HEK293T (cell line): ENCODE results near the gene CCL27.

Experiments used
- CTCF ChIA-PET: fragments of 350-600 bp; formaldehyde crosslinking; extraction: SDS; loops from one replicate; lab custom pipeline; 2021; ENCODE audit warnings: antibody characterized with exemption, inconsistent platforms; lab: Yijun Ruan, JAX
- POLR2A ChIA-PET: fragments of 350-600 bp; formaldehyde crosslinking; extraction: SDS; loops from one replicate; lab custom pipeline; 2020; ENCODE audit warnings: antibody characterized with exemption, inconsistent platforms; lab: Yijun Ruan, JAX
- DNase-seq: peaks from one replicate; pipeline ENCODE4 v3.0.0; 2012; ENCODE audit warnings: mixed read lengths; ENCODE audit errors: extremely low spot score
- ARNT ChIP-seq: fragments of 450-650 bp; IDR thresholded peaks from 2 replicates; pipeline ENCODE4 v1.6.1; 2017; ENCODE audit warnings: mild to moderate bottlenecking
- BHLHE40 ChIP-seq: fragments of 450-650 bp; IDR thresholded peaks from 2 replicates; pipeline ENCODE4 v1.6.1; 2016; ENCODE audit warnings: mild to moderate bottlenecking, moderate library complexity, borderline replicate concordance
- CTBP1 ChIP-seq: fragments of 450-650 bp; IDR thresholded peaks from 2 replicates; pipeline ENCODE4 v1.6.1; 2016; ENCODE audit warnings: borderline replicate concordance
- ELF4 ChIP-seq: fragments of 450-650 bp; IDR thresholded peaks from 2 replicates; pipeline ENCODE4 v1.6.1; 2017; ENCODE audit warnings: antibody characterized with exemption
- FOXA1 ChIP-seq: fragments of 450-650 bp; IDR thresholded peaks from 2 replicates; pipeline ENCODE4 v1.6.1; 2016; ENCODE audit warnings: mild to moderate bottlenecking
- FOXK2 ChIP-seq: fragments of 450-650 bp; IDR thresholded peaks from 2 replicates; pipeline ENCODE4 v1.6.1; 2016; ENCODE audit warnings: mild to moderate bottlenecking
- FOXM1 ChIP-seq: fragments of 450-650 bp; IDR thresholded peaks from 2 replicates; pipeline ENCODE4 v1.6.1; 2017; ENCODE audit warnings: mild to moderate bottlenecking, borderline replicate concordance
- HDGF ChIP-seq: fragments of 450-650 bp; IDR thresholded peaks from 2 replicates; pipeline ENCODE4 v1.6.1; 2017; ENCODE audit warnings: antibody characterized with exemption, borderline replicate concordance
- L3MBTL2 ChIP-seq: fragments of 450-650 bp; conservative IDR thresholded peaks from 2 replicates; pipeline ENCODE4 v1.6.1; 2016; ENCODE audit warnings: mild to moderate bottlenecking
- LEF1 ChIP-seq: fragments of 450-650 bp; IDR thresholded peaks from 2 replicates; pipeline ENCODE4 v1.6.1; 2017; ENCODE audit warnings: mild to moderate bottlenecking, borderline replicate concordance
- NFRKB ChIP-seq: fragments of 450-650 bp; IDR thresholded peaks from 2 replicates; pipeline ENCODE4 v1.6.1; 2016; ENCODE audit warnings: mild to moderate bottlenecking, moderate library complexity
- SP1 ChIP-seq: fragments of 450-650 bp; IDR thresholded peaks from 2 replicates; pipeline ENCODE4 v1.6.1; 2017
- SUZ12 ChIP-seq: fragments of 450-650 bp; IDR thresholded peaks from 2 replicates; pipeline ENCODE4 v1.6.1; 2016; ENCODE audit warnings: mild to moderate bottlenecking
- TARDBP ChIP-seq: fragments of 450-650 bp; IDR thresholded peaks from 2 replicates; pipeline ENCODE4 v1.6.1; 2016
- ZNF384 ChIP-seq: fragments of 450-650 bp; IDR thresholded peaks from 2 replicates; pipeline ENCODE4 v1.6.1; 2016
- TF ChIP-seq, protein P1 (sequence below): fragments of 450-650 bp; IDR thresholded peaks from 2 replicates; pipeline ENCODE4 v1.6.1; 2016

Gene CCL27

GRCh38 chr9:34675869-34676268 lies 13.4 kb upstream of the CCL27 start:
- no peak for TF ChIP-seq HDGF
- TF ChIP-seq FOXA1: no peak
- no peak for TF ChIP-seq NFRKB
- no peak for TF ChIP-seq SUZ12
- TF ChIP-seq ARNT: no peak
- TF ChIP-seq ZNF384: no peak
- no peak for TF ChIP-seq BHLHE40
- TF ChIP-seq FOXM1: no peak
- TF ChIP-seq, protein P1, sequence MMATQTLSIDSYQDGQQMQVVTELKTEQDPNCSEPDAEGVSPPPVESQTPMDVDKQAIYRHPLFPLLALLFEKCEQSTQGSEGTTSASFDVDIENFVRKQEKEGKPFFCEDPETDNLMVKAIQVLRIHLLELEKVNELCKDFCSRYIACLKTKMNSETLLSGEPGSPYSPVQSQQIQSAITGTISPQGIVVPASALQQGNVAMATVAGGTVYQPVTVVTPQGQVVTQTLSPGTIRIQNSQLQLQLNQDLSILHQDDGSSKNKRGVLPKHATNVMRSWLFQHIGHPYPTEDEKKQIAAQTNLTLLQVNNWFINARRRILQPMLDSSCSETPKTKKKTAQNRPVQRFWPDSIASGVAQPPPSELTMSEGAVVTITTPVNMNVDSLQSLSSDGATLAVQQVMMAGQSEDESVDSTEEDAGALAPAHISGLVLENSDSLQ: no peak
- TF ChIP-seq FOXK2: no peak
- TF ChIP-seq L3MBTL2: no peak
- TF ChIP-seq CTBP1: no peak
- TF ChIP-seq LEF1: no peak
- no peak for TF ChIP-seq SP1
- no peak for TF ChIP-seq ELF4
- TF ChIP-seq TARDBP: no peak
- ChIA-PET POLR2A (no interaction called here), CTCF (interaction anchor here (0.7 to 3.2 kb wide), 4 partner anchors 15 to 1300 kb away, joined by 3 to 11 read pairs (median 6); partner anchors contain the start of gene CCL19)
- no peak for DNase-seq

DNA sequence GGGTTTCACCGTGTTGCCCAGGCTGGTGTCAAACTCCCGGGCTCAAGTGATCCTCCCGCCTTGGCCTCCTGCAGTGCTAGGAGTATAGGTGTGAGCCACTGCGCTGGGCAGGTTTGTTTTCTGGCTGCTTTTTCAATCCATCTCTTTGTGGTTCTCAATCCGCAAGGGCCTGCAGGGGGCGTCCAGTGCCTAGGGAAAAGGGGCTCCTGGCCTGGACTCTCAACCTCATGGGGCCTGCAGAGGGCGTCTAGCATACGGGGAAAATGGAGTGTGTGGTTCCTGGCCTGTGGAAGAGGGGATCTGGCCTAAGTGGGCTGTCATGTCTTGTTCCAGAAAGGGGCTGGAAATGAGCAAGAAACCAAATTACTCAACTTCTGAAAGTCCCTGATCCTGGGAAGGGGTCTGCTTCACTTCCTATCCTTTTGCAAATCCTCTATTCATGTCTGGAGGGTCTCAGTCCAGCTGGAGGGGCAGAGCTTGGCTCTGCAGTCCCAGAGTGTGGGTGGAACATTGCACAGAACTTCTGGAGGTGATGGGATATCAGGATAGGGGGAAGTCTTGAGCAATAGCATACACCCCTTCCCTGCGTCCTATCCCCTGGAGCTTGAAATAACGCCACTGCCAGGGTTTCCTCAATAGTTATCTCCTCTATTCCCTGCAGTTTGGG lies 12.7 kb upstream of the CCL27 start:
- no peak for TF ChIP-seq ZNF384
- no peak for TF ChIP-seq FOXK2
- no peak for TF ChIP-seq BHLHE40
- TF ChIP-seq SP1: no peak
- no peak for TF ChIP-seq ELF4
- TF ChIP-seq HDGF: no peak
- TF ChIP-seq LEF1: no peak
- TF ChIP-seq CTBP1: no peak
- no peak for TF ChIP-seq FOXM1
- no peak for TF ChIP-seq NFRKB
- no peak for TF ChIP-seq ARNT
- no peak for TF ChIP-seq L3MBTL2
- TF ChIP-seq SUZ12: no peak
- TF ChIP-seq, protein P1: no peak
- TF ChIP-seq TARDBP: no peak
- no peak for TF ChIP-seq FOXA1
- ChIA-PET POLR2A (no interaction called here), CTCF (interaction anchor here (1.0 to 3.2 kb wide), 3 partner anchors 16 to 27 kb away, joined by 3 to 11 read pairs (median 8); partner anchors contain the start of gene CCL19)
- DNase-seq: peak; percentile 80

DNA sequence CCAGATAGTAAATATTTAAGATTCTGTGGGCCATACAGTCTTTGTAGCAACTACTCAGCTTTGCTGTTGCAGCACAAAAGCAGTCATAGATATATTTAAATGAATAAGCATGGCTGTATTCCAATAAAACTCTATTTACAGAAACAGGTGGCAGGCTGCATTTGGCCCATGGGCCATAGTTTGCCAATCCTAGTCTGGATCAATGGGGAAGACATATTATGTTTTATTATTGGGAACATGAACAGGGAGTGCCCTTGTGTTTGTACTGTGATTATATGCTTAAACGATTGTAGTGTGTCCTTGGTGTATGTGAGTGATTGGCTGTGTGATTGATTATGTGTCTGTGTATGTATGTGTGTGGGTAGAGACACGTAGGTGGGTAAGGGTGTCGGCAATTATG lies 12.0 kb upstream of the CCL27 start:
- no peak for DNase-seq
- no peak for TF ChIP-seq TARDBP
- no peak for TF ChIP-seq BHLHE40
- TF ChIP-seq LEF1: no peak
- TF ChIP-seq SP1: no peak
- no peak for TF ChIP-seq SUZ12
- ChIA-PET POLR2A (no interaction called here), CTCF (interaction anchor here (2.2 to 3.2 kb wide), 2 partner anchors 26 to 28 kb away, joined by 8 to 11 read pairs; no protein-coding TSS in a partner anchor)

GRCh38 chr9:34671307-34671706 lies 8.8 kb upstream of the CCL27 start:
- ChIA-PET POLR2A (no interaction called here), CTCF (no interaction called here)
- TF ChIP-seq NFRKB (no peak), ELF4 (no peak), FOXA1 (no peak), ARNT (no peak), BHLHE40 (no peak), L3MBTL2 (no peak), FOXK2 (no peak), FOXM1 (no peak), LEF1 (no peak), ZNF384 (no peak), TARDBP (no peak), CTBP1 (no peak)
- TF ChIP-seq, protein P1: no peak
- no peak for DNase-seq

DNA sequence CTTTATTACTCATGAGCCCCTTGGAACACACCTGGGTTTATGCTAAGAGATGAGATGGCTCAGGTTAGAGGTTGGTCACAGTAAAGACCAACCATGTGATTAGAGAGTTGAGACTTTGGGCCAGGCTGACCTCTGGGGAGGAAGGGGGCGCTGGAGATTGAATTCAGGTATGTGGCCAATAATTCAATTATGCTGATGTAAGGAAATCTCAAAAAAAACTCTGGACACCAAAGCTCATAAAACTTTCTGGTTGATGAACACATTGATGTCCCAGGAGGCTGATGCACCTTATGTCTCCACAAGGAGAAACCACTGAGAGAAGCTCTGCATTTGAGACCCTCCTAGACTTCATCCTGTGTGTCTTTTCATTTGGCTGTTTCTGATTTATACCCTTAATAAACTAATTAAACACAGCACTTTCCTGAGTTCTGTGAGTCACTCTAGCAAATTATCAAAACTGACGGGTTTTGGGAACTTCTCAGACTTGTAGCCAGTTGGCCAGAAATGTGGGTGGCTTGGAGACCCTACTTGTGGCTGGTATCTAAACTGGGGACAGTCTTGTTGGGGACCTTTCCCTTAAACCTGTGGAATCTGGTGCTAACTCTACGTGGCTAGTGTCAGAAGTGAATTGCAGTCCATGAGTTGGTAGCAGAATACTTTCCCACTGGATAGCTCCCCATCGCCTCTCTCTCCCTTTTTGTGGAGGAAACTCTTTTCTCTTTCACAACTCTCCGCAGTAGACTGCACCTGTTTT lies 7.5 kb upstream of the CCL27 start:
- no peak for DNase-seq
- TF ChIP-seq LEF1: no peak
- no peak for TF ChIP-seq TARDBP
- TF ChIP-seq SP1: no peak
- no peak for TF ChIP-seq ELF4
- TF ChIP-seq HDGF: no peak
- TF ChIP-seq SUZ12: no peak
- TF ChIP-seq FOXA1: no peak
- no peak for TF ChIP-seq NFRKB
- TF ChIP-seq, protein P1: no peak
- TF ChIP-seq ZNF384: no peak
- no peak for TF ChIP-seq L3MBTL2
- no peak for TF ChIP-seq BHLHE40
- TF ChIP-seq CTBP1: no peak
- CTCF ChIA-PET: interaction anchor here (0.8 kb wide), 1 partner anchor 31 kb away, joined by 3 read pairs; no protein-coding TSS in a partner anchor
- POLR2A ChIA-PET: no interaction called here
